ENCODE data around the gene CCNE1.

CCNE1 gene

DNA sequence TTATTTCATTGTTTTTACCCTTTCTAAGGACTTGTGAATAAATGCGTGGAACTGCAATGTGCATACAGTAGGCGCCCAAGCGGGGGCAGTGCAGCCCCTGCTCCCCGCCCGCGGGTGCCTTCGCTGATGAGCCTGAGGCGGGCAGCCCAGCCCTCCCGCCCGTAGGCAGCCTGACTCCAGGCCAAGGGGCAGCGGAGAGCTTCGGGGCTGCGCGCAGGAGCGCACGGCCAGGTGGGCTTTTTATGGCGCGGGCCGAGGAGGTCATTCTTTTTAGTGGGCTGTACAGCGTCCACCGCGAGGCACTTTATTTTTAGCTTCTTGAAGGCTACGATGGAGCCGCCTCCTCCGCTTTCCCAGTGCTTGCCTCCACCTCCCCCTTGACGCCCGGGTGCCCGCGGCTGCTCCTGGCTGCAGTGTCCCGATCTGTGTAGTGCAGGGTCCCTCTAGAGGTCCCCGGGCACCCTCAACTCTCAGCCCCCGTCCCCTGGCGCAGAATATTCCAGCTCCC is 60.5 kb downstream of the CCNE1 start:
- H3K27ac ChIP-seq, result no peak overlapping the region
- DNase-seq (ENCODE audit: low read depth, low spot score), result no peak

DNA sequence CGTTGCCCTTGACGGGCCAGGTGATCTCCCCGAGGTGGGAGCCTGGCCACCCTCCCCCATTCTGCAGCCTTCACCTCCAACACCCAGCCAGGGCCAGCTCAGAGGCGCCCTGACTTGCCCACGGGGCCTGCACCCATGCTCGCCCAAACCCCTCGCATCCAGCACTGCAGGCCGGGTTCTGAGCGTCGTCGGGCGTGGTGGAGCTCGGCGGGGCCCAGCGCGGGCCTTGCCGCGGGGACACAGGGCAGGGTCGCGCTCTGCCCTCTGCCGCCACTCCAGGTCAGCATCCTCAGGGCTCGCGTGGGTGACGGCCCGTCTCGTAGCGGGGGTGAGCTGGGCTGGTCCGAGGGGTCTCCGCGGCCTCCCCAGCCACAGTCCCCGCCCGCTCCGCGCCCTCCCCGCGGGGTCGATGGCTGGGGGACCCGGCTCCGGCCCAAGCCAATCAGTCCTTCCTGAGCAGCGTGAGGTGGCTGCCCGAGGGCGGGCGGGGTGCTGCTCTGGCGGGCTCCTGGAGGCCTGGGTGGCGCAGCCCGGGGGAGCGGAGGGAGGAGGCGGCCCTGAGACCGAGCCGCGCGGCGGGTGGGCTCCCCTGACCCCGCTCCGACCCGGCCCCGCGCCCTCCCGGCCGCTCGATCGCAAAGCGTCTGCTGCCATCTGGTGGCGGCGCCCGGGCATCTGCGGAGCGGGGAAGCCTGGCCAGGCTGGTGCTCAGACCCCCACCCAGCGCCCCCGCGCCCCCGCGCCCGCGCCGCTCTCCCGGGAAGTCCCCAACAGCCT is 61.4 kb downstream of the CCNE1 start:
- H3K27ac ChIP-seq, result no peak overlapping the region
- DNase-seq (ENCODE audit: low read depth, low spot score), result no peak
